ENCODE results near the gene IGF1R. TPM values are rescaled to one million over a fixed set of nuclear protein-coding genes. Genes with fewer than 3 reads are reported as not detected.

Gene IGF1R
- 24.0 and 43.8 TPM in 2 replicates for total RNA-seq

GRCh38 chr15:98647774-98648653 lies at the start of gene IGF1R:
TSS of gene IGF1R (plus strand) at chr15:98648539. CDS start at chr15:98649582, 1,043 bp downstream.

